Measurements from ENCODE around the gene AHI1.
"Not testable (repeated sequence)": the region's sequence is repeated elsewhere in the genome, so short reads cannot be mapped to it uniquely, and the experiment has no call there.

The AHI1 gene

DNA sequence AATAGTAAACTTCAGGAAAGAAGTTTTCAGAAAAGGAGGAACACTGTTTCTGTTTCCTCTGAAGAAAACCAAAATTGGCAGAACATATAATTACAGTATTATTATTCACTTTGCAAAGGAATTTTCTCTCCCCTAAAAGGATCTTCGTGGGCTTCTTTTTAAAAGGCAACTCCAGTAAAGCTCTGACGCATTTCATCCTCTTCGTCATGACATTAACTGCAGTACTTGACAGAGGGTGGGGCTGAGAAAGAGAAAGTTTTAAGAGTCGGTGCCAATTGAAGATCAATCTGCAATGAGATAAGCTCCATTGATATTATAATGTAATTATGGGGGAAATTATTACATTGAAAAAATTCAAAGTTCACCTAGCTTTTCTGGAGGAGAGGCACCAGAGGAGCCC lies 240.7 kb downstream of the AHI1 start:
- no peak for DNase-seq

DNA sequence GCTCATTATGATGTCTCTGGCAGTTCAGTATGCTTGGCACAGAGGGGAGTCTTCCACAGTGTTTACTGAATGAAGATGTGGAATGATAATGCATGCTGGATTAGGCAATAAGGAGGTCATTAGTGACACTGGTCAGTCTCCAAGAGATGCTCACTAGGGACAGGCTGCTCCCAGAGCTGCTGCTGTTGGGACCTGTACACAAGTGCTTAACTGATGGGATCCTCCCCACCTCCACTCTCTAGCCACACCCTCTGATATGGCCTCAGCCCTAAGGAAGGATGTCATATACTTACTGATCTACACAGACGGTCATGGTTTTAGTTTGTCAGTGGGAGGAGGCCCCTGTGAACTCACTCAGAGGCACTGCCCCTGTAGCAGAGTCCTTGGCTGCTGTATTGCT lies 243.1 kb downstream of the AHI1 start:
- no peak for DNase-seq

DNA sequence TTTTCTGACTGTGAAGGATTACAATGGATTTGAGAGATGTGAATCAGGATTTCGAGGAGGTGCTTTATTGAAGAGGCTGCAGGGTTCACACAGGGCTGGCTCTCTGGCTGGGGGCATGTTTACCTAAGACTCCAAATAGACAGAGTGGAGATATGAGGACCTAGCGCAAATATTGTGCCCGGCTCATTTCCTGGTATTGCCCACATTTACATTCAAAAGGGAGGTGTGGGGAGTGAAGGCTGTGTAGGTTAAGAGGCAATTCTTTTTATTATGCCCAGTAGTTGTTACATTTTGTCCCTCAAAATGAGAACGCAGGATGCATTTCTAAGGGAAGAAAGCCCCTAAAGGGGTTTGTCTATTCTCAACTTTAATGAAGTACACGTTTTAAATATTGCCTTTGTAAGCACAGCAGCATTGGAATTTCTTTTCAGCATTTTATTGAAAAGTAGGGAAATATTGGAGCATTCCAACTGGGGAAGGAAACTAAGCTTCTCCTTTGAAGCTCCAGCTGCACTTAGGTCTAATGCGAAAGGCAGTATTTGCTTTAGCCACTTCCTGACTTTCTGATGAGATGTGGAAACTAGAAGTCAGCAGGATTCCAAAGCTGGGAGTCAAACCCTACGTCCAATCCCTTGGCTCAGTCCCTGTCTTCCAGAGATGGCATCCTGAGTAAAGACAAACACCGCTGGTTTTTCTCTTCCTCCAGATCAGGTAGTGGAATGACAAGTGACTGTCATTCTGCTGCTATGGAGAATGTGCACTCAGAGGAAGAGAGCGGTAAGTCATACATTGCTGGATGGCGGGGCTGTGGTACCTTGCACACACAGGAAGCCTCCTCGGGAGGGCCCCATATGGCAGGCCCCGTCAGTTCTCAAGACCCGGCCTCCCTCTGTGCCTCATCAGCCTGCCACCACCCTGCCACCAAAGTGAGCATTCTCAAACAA lies 245.8 kb downstream of the AHI1 start:
- peak; percentile 73 for DNase-seq

DNA sequence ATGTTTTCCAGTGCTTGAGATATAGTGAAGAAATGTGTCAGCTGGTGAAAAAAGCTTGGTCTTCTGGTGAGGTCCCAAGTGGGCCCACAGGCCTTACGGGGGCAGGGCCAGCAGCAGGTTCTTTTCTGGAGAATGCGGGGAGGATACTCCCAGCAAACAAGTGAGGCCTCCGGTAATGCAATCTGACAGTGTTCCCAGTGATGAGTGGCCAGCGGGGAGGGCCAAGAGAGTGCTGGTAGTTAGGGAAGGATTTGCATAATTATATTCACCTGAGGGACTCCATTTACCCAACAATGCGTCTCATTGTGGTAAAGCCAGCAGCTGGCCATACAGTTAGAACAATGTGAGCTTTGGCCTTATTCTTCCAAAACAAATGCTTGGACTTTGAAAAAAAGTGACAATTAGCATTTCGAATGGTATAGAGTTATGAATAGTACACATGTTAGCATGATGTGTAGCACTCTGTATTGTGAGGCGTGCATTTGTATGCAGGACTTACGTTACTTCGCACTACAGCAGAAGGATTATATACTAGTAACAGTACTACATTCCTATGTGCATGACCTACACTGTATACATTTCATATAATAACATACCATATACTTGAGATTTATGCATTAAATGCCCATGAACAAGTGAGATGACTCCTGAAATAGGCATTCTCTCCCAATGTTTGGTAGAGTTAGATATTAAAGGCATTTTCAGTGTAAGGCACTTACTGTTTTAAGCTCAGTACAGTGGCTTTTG lies 246.6 kb downstream of the AHI1 start:
- no peak for DNase-seq

DNA sequence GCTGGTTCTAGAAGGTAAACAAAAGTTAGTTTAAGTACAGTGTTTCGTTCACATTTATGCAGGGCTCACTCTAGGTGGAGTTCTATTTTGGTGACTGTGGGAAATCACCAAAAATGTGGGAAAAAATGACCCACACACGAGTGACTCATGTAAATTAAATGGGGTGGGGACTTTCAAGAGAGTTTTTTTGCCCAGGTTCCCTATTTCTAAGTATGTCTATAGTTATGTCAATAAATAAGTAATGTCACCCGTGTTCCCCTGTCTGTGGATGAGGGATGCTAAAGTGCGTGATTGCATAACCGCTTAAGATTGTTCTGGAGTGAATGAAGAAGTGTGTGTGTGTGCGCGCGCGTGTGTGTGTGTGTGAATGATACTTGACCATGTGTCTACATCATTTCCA lies 247.3 kb downstream of the AHI1 start:
- DNase-seq: no peak

DNA sequence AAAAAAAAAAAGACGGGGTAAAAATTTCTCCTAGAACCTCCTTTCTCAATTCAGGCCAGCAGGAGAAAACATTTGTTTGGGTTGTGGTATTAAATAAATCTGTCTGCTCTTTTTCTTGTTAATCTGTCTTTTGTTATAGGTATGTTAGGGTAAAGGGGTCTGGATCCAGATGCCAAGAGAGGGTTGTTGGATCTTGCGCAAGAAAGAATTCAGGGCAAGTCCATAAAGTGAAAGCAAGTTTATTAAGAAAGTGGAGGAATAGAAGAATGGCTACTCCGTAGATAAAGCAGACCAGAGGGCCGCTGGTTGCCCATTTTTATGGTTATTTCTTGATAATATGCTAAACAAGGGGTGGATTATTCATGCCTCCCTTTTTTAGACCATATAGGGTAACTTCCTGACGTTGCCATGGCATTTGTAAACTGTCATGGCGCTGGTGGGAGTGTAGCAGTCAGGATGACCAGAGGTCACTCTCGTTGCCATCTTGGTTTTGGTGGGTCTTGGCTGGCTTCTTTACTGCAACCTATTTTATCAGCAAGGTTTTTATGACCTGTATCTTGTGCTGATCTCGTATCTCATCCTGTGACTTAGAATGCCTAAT lies 251.0 kb downstream of the AHI1 start:
- not testable (repeated sequence) for DNase-seq

DNA sequence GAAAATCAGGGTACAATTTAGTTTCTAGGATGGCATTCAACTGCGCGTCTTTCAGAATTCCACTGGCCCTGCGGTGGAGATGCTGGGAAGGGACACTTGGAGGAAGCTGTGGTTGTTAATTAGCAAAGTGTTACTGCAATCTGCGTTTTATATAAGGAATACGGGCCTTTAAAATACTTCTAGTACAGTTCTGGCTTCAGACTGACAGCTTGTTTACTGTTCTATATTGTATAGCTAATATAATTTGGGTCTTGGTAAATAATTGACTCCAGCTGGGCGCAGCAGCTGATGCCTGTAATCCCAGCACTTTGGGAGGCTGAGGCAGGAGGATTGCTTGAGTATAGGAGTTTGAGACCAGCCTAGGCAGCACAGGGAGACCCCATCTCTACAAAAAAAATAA lies 252.7 kb downstream of the AHI1 start:
- DNase-seq: no peak

DNA sequence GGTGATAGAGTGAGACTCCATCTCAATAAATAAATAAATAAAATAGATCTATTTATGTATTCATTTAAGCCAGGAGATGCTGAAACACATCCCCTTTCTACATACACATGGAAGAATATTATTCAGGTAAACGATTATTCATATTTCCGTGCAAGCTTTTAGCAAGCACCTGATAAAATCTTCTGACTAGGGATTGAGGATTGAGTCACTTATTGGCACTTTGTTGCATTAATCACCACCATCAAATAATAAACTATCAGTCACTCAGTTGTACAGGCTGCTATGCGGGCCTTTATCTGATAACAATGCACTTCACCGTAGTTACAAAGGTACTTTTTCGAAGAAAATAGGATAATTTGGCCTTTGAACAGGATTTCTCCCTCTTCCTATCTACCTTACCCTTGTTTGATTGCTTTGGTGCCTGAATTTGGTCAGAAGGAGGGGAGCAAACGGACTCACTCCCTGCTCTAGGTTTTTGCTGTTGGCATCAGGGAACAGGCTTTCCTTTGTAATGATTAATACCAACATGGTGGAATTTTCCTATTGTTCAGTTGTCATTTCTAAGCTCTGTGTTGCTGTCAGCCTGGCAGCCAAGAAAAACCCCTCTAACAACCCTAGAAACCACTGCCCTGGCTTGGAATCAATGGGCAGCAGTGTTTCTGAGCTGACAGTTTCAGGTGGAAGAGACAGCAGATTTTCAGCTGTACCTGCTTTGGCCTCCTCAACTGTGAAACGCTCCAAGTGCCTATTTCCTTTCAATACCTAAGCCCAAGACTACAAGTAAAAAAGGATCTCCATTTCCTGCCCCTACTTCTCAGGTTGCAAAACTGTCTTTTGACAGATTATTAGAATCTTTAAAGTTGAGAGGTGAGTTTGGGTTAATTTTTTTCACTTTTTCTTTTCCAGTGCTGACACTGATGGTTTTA lies 253.4 kb downstream of the AHI1 start:
- no peak for DNase-seq

DNA sequence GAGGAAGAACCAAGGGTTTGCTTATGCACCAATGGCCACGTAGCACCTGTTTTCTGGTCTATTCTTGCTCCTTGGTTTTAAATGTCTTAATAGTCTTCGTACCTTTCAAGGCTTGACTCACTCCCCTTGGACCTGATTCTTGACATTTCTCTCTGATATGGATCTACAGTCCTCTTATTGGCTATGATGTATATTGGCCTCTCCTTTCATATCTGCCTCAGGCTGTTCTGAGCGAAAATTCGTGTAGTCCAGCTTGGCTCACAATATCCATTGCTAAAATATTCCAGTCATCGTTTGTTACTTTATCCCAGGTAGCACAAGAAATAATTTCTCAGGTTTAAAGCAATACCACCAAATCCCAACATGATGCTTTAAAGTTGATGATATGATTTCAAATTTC lies 256.8 kb downstream of the AHI1 start:
- no peak for DNase-seq

DNA sequence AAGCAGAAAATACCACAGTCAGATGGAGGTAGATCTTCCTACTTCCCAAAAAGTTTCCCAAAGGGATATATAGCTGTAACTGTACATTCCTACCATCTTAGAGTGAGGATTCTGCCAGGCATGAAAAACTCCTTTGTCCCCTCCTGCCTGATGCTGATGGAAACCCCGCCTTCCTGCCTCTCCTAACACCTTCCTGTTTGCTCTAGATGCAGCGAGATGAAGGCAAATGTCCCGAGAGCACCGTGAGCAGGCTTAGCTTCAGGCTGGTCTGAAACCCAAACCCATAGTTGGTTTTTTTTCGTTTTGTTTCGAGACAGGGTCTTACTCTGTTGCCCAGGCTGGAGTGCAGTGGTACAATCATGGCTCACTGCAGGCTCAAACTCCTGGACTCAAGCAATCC lies 260.8 kb downstream of the AHI1 start:
- no peak for DNase-seq

DNA sequence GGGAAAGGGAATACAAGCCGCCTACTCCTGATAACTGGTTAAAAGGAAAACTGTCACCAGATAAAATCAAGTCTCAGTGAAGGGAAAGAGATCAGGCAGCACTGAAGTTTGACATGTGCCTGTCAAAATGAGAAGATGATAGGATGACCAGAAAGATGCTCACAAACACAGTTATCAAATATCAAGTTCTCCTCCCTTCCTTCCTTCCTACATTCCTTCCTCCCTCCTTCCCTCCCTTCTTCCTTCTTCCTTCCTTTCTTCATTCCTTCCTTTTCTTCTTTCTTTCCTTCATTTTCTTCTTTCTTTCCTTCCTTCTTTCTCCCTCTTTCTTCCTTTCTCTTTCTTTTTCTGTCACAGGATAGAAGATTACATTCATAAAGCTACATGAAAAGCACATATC lies 261.2 kb downstream of the AHI1 start:
- DNase-seq: no peak

DNA sequence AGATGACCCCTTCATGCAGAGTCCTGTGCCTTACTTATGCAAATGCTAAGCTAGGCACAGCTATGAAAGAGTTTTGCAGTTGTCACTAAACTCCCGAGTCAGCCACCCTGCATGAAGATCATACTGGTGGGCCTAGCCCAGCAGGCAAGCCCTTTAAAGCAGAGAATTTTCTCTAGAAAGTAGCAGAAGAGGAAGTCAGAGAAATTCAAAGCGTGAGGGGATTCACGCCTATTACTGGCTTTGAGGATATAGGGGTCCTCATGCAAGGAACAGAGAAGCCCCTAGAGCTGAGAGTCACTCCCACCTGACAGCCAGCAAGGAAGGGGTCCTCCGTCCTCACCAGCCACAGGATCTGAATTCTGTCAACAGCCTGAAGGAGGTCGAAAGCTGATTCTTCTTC lies 261.8 kb downstream of the AHI1 start:
- no peak for DNase-seq

DNA sequence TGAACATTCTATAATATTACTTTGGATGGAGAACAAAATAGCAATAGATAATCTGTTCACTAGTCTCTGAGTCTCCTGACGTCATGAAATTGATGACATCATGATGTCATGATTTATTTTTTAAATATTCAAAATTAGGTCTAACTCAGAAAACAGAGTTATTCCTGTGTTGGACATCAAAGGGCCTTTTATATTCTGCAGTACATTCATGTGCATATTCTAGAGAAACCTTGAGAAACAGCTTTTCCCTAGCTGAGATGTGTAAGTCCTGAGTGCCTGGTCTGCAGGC lies 263.1 kb downstream of the AHI1 start:
- DNase-seq: no peak

DNA sequence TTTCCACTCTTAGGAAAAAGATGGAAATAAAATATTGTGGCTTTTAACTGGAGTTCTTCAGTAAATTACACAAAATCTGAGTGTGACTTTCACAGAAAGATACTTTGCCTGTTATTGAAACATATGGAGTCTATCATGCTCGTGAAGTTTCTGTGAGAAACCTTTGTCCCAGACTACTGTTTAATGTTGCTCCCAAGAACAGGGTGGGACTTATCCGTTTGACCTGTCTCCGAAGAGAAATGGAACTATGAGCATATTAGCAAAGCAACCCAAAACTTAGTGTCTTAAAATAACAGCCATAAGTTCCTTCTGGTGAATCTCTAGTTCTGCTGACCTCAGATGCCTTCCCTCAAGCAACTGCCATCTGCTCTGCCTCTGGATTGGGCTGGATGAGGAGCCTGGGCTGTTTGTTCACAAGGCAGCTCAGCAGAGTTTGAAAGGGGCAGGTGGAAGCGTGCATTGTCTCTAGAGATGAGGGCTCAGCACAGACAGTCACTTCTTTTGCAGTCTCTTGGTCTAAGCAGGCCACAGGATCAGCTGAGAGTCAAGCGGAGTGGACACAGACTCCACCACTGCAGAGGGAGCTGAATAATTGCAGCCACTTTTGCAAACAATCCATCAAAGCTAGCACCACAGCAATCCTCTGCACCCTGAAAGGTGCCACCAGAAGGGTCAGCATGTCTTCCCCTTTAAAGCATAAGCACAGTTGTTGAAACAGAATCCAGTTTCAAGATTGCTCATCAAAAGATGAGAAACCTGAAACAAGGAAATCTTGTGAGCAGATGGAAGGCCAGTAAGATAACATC lies 263.7 kb downstream of the AHI1 start:
- peak; percentile 26 for DNase-seq
